ENCODE data around the gene SRSF8.
"Not testable (repeated sequence)": the region's sequence is repeated elsewhere in the genome, so short reads cannot be mapped to it uniquely, and the experiment has no call there.

SRSF8 gene

GRCh38 chr11:95108671-95109551 is 42.2 kb downstream of the SRSF8 start:
- Histone ChIP-seq H3K4me3 (ENCODE audit: low read depth, low read length) (peak overlapping the region; percentile 9), H3K36me3 (replicated peaks) (peaks cover 5% of the 10 kb centered on the region), H3K27ac (peak overlapping the region; percentile 88), H3K27me3 (replicated peaks) (no peaks in the 10 kb centered on the region)
- TF ChIP-seq, protein P1, sequence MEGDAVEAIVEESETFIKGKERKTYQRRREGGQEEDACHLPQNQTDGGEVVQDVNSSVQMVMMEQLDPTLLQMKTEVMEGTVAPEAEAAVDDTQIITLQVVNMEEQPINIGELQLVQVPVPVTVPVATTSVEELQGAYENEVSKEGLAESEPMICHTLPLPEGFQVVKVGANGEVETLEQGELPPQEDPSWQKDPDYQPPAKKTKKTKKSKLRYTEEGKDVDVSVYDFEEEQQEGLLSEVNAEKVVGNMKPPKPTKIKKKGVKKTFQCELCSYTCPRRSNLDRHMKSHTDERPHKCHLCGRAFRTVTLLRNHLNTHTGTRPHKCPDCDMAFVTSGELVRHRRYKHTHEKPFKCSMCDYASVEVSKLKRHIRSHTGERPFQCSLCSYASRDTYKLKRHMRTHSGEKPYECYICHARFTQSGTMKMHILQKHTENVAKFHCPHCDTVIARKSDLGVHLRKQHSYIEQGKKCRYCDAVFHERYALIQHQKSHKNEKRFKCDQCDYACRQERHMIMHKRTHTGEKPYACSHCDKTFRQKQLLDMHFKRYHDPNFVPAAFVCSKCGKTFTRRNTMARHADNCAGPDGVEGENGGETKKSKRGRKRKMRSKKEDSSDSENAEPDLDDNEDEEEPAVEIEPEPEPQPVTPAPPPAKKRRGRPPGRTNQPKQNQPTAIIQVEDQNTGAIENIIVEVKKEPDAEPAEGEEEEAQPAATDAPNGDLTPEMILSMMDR (IDR thresholded peaks at IDR 0.05; ENCODE audit: low read depth, low read length, missing control alignments): no peak
- peak; percentile 86 for DNase-seq
- in situ Hi-C loops (cut with HindIII; ENCODE audit: low pct_ligation_motif_present, low sequenced_read_pairs): no loop called here

DNA sequence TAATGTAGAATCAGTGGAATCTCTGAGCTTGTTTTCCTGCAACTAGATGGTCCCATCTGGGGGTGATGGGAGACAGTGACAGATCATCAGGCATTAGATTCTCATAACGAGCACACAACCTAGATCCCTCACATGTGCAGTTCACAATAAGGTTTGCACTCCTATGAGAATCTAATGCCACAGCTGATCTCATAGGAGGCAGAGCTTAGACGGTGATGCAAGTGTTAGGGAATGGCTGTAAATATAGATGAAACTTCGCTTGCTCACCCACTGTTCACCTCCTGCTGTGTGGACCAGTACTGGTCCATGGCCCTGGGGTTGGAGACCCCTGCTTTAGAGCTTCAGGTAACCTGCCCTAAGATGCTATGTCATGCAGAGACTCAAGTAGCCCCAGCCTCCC is 44.8 kb downstream of the SRSF8 start:
- in situ Hi-C loops (cut with HindIII; ENCODE audit: low pct_ligation_motif_present, low sequenced_read_pairs); H3K4me3 ChIP-seq (ENCODE audit: low read depth, low read length); DNase-seq; H3K36me3 ChIP-seq (replicated peaks); H3K27ac ChIP-seq; H3K27me3 ChIP-seq (replicated peaks): not testable (repeated sequence)

- Histone ChIP-seq H3K27ac (no peak overlapping the region), H3K4me3 (ENCODE audit: low read depth, low read length) (no peak overlapping the region), H3K27me3 (replicated peaks) (no peaks in the 10 kb centered on the region), H3K36me3 (replicated peaks) (peaks cover 5% of the 10 kb centered on the region)
- DNase-seq: no peak
- in situ Hi-C loops (cut with HindIII; ENCODE audit: low pct_ligation_motif_present, low sequenced_read_pairs): no loop called here
- TF ChIP-seq, protein P1 (IDR thresholded peaks at IDR 0.05; ENCODE audit: low read depth, low read length, missing control alignments): no peak
These were observed 45.3 kb downstream of the SRSF8 start for GRCh38 chr11:95111923-95112540.

DNA sequence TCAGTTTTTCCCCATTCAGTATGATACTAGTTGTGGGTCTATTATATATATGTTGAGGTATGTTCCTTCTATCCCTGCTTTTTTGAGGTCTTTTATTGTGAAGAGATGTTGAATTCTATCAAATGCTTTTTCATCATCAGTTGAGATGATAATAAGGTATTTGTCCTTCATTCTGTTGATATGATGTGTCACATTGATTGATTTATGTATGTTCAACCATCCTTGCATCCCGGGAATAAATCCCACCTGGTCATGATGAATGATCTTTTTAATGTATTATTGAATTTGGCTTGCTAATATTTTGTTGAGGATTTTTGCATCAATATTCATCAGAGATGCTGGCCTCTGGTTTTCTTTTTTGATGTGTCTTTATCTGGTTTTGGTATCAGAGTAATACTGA is 48.9 kb downstream of the SRSF8 start:
- H3K27me3 ChIP-seq (replicated peaks): no peaks in the 10 kb centered on the region
- H3K27ac ChIP-seq: no peak overlapping the region
- in situ Hi-C loops (cut with HindIII; ENCODE audit: low pct_ligation_motif_present, low sequenced_read_pairs): no loop called here
- DNase-seq: no peak
- TF ChIP-seq, protein P1 (IDR thresholded peaks at IDR 0.05; ENCODE audit: low read depth, low read length, missing control alignments): no peak
- no peaks in the 10 kb centered on the region for H3K36me3 ChIP-seq (replicated peaks)
- H3K4me3 ChIP-seq (ENCODE audit: low read depth, low read length): no peak overlapping the region

GRCh38 chr11:95119361-95120060 is 52.8 kb downstream of the SRSF8 start:
- H3K4me3 ChIP-seq (ENCODE audit: low read depth, low read length): no peak overlapping the region
- H3K36me3 ChIP-seq (replicated peaks): no peaks in the 10 kb centered on the region
- no peaks in the 10 kb centered on the region for H3K27me3 ChIP-seq (replicated peaks)
- no peak overlapping the region for H3K27ac ChIP-seq
- in situ Hi-C loops (cut with HindIII; ENCODE audit: low pct_ligation_motif_present, low sequenced_read_pairs): no loop called here
- TF ChIP-seq, protein P1 (IDR thresholded peaks at IDR 0.05; ENCODE audit: low read depth, low read length, missing control alignments): no peak
- DNase-seq: peak; percentile 12
